ENCODE measurements around the gene LUZP2. TPM values are rescaled to one million over a fixed set of nuclear protein-coding genes. Genes with fewer than 3 reads are reported as not detected.

Gene LUZP2
- total and polyA plus RNA-seq, 4 donors = 0.05 TPM; not detected in 3

- Histone ChIP-seq H3K4me1 (ENCODE audit: control insufficient read depth in 4 of 4, insufficient read depth in 4 of 4, low read length in 3 of 4) (no peaks in the 10 kb centered on the region), H3K9ac (ENCODE audit: low read depth in 1 of 2, low read length in 2 of 2) (no peak overlapping the region), H3K27me3 (ENCODE audit: control insufficient read depth in 4 of 4, insufficient read depth in 4 of 4, low read length in 3 of 4) (no peaks in the 10 kb centered on the region), H3K27ac (ENCODE audit: low read depth in 1 of 2, low read length in 2 of 2) (no peak overlapping the region), H3K36me3 (ENCODE audit: control insufficient read depth in 4 of 4, insufficient read depth in 3 of 4, low read depth in 1 of 4, low read length in 3 of 4) (no peaks in the 10 kb centered on the region), H3K9me3 (ENCODE audit: control insufficient read depth in 4 of 4, low read length in 3 of 4) (no peaks in the 10 kb centered on the region), H3K4me3 (ENCODE audit: low read depth in 1 of 3, low read length in 3 of 3) (no peak overlapping the region)
- WGBS = 65% methylated on average over 4 of the region's 4 CpGs
- no peak for DNase-seq (ENCODE audit: low spot score)
- TF ChIP-seq FOXA1 (IDR thresholded peaks at IDR 0.05) = no peak
- TF ChIP-seq SP1 (IDR thresholded peaks at IDR 0.05) = no peak
- TF ChIP-seq MAX (IDR thresholded peaks at IDR 0.05) = no peak
- no peak for TF ChIP-seq YY1 (IDR thresholded peaks at IDR 0.05)
- no peak for TF ChIP-seq RXRA (IDR thresholded peaks at IDR 0.05)
- TF ChIP-seq HNF4G (IDR thresholded peaks at IDR 0.05) = no peak
Observed at GRCh38 chr11:24634606-24635160, 137.8 kb downstream of the LUZP2 start.

- Histone ChIP-seq H3K4me1 (ENCODE audit: control insufficient read depth in 4 of 4, insufficient read depth in 4 of 4, low read length in 3 of 4) (no peaks in the 10 kb centered on the region), H3K9ac (ENCODE audit: low read depth in 1 of 2, low read length in 2 of 2) (no peak overlapping the region), H3K9me3 (ENCODE audit: control insufficient read depth in 4 of 4, low read length in 3 of 4) (no peaks in the 10 kb centered on the region), H3K27me3 (ENCODE audit: control insufficient read depth in 4 of 4, insufficient read depth in 4 of 4, low read length in 3 of 4) (no peaks in the 10 kb centered on the region), H3K27ac (ENCODE audit: low read depth in 1 of 2, low read length in 2 of 2) (no peak overlapping the region), H3K4me3 (ENCODE audit: low read depth in 1 of 3, low read length in 3 of 3) (no peak overlapping the region), H3K36me3 (ENCODE audit: control insufficient read depth in 4 of 4, insufficient read depth in 3 of 4, low read depth in 1 of 4, low read length in 3 of 4) (no peaks in the 10 kb centered on the region)
- 90% methylated on average over 5 of the region's 5 CpGs for WGBS
- no peak for DNase-seq (ENCODE audit: low spot score)
- TF ChIP-seq FOXA2 (IDR thresholded peaks at IDR 0.05) = no peak
Observed at GRCh38 chr11:24635588-24636290, 138.9 kb downstream of the LUZP2 start.

GRCh38 chr11:24636291-24636629 lies 139.4 kb downstream of the LUZP2 start:
- H3K4me1 ChIP-seq (ENCODE audit: control insufficient read depth in 4 of 4, insufficient read depth in 4 of 4, low read length in 3 of 4) = no peaks in the 10 kb centered on the region

More at GRCh38 chr11:24636291-24636629, 139.4 kb downstream of the LUZP2 start:
- TF ChIP-seq HNF4G (IDR thresholded peaks at IDR 0.05) (no peak), JUND (IDR thresholded peaks at IDR 0.05) (no peak), FOXA2 (IDR thresholded peaks at IDR 0.05) (no peak), REST (IDR thresholded peaks at IDR 0.05) (no peak), NR2F2 (IDR thresholded peaks at IDR 0.05) (no peak), HNF4A (conservative IDR thresholded peaks at IDR 0.05) (no peak), ZBTB33 (IDR thresholded peaks at IDR 0.05) (no peak), GABPA (IDR thresholded peaks at IDR 0.05 in 1 of 2, conservative IDR thresholded peaks at IDR 0.05 in 1 of 2) (no peak), TAF1 (conservative IDR thresholded peaks at IDR 0.05) (no peak), FOXA1 (IDR thresholded peaks at IDR 0.05) (no peak), MAX (IDR thresholded peaks at IDR 0.05) (no peak), SP1 (IDR thresholded peaks at IDR 0.05) (no peak), ATF3 (IDR thresholded peaks at IDR 0.05) (no peak), CTCF (IDR thresholded peaks at IDR 0.05; ENCODE audit: low read depth, low read length, missing input control) (no peak), EGR1 (IDR thresholded peaks at IDR 0.05; ENCODE audit: low read depth in 2 of 2) (no peak)
- WGBS = 79% methylated on average over 1 of the region's 1 CpG
- Histone ChIP-seq H3K36me3 (ENCODE audit: control insufficient read depth in 4 of 4, insufficient read depth in 3 of 4, low read depth in 1 of 4, low read length in 3 of 4) (no peaks in the 10 kb centered on the region), H3K27ac (ENCODE audit: low read depth in 1 of 2, low read length in 2 of 2) (no peak overlapping the region), H3K9ac (ENCODE audit: low read depth in 1 of 2, low read length in 2 of 2) (no peak overlapping the region), H3K27me3 (ENCODE audit: control insufficient read depth in 4 of 4, insufficient read depth in 4 of 4, low read length in 3 of 4) (no peaks in the 10 kb centered on the region), H3K4me3 (ENCODE audit: low read depth in 1 of 3, low read length in 3 of 3) (no peak overlapping the region), H3K9me3 (ENCODE audit: control insufficient read depth in 4 of 4, low read length in 3 of 4) (no peaks in the 10 kb centered on the region)
- no peak for DNase-seq (ENCODE audit: low spot score)

Data from liver (tissue), 9 donors.